OCI-LY1 (cell line): ENCODE measurements around the gene CCL11.

Experiments used
- H2AFZ ChIP-seq: fragments of 200-600 bp; sonication (generic), shearing (Covaris generic); 2 replicates; pipeline ENCODE4 v1.6.0; 2014; ENCODE audit warnings: antibody characterized with exemption, mild to moderate bottlenecking, low read length
- H3F3A ChIP-seq: fragments of 200-600 bp; sonication (generic), shearing (Covaris generic); 2 replicates; pipeline ENCODE4 v1.6.0; 2014; ENCODE audit warnings: mild to moderate bottlenecking, antibody characterized with exemption, low read length, moderate library complexity; ENCODE audit not compliant: insufficient read depth
- H3K27ac ChIP-seq: fragments of 200-600 bp; sonication (generic); 2 replicates; pipeline ENCODE4 v1.5.1; 2014; ENCODE audit warnings: low read length, mixed run types, mild to moderate bottlenecking, low read depth; ENCODE audit not compliant: poor library complexity, severe bottlenecking
- H3K27me3 ChIP-seq: fragments of 200-600 bp; sonication (generic); 2 replicates; pipeline ENCODE4 v1.6.0; 2014; ENCODE audit warnings: antibody characterized with exemption, mild to moderate bottlenecking, low read length, moderate library complexity; ENCODE audit not compliant: insufficient read depth
- H3K36me3 ChIP-seq: fragments of 200-600 bp; sonication (generic); 2 replicates; pipeline ENCODE4 v1.6.1; 2014; ENCODE audit warnings: mild to moderate bottlenecking, antibody characterized with exemption, low read length, moderate library complexity, mixed read lengths; ENCODE audit not compliant: insufficient read depth
- H3K4me1 ChIP-seq: fragments of 200-600 bp; sonication (generic); 2 replicates; pipeline ENCODE4 v1.5.1; 2014; ENCODE audit warnings: mild to moderate bottlenecking, low read length, moderate library complexity; ENCODE audit not compliant: insufficient read depth, severe bottlenecking
- H3K4me2 ChIP-seq: fragments of 200-600 bp; sonication (generic), shearing (Covaris generic); 2 replicates; pipeline ENCODE4 v1.6.1; 2014; ENCODE audit warnings: low read length
- H3K4me3 ChIP-seq: fragments of 200-600 bp; sonication (generic); 2 replicates; pipeline ENCODE4 v1.5.1; 2014; ENCODE audit warnings: low read length, low read depth, mild to moderate bottlenecking, mixed read lengths; ENCODE audit not compliant: poor library complexity, severe bottlenecking
- H3K79me2 ChIP-seq: fragments of 200-600 bp; shearing (Covaris generic); 2 replicates; pipeline ENCODE4 v1.6.1; 2016; ENCODE audit warnings: mixed run types, low read length, mixed read lengths; ENCODE audit not compliant: insufficient read depth
- H3K9ac ChIP-seq: fragments of 200-600 bp; sonication (generic), shearing (Covaris generic); 2 replicates; pipeline ENCODE4 v1.6.1; 2014; ENCODE audit warnings: mild to moderate bottlenecking, low read length, mixed read lengths
- H3K9me2 ChIP-seq: fragments of 200-600 bp; sonication (generic), shearing (Covaris generic); 2 replicates; pipeline ENCODE4 v1.6.1; 2014; ENCODE audit warnings: low read depth, mild to moderate bottlenecking, low read length, mixed read lengths
- H3K9me3 ChIP-seq: fragments of 200-600 bp; shearing (Covaris generic); 2 replicates; pipeline ENCODE4 v1.6.1; 2014; ENCODE audit warnings: low read length, mixed read lengths
- H4K20me1 ChIP-seq: fragments of 200-600 bp; sonication (generic), shearing (Covaris generic); 2 replicates; pipeline ENCODE4 v1.6.0; 2016; ENCODE audit warnings: mild to moderate bottlenecking, low read length; ENCODE audit not compliant: insufficient read depth
- EZH2 ChIP-seq: fragments of 200-600 bp; sonication (generic), shearing (Covaris generic); IDR thresholded peaks from 2 replicates; pipeline ENCODE4 v1.8.0; 2017; ENCODE audit warnings: borderline replicate concordance, mixed run types, mild to moderate bottlenecking, antibody characterized with exemption, low read length, moderate library complexity, mixed read lengths
- TF ChIP-seq, protein P1 (sequence below): fragments of 200-600 bp; sonication (generic), shearing (Covaris generic); IDR thresholded peaks from 2 replicates; pipeline ENCODE4 v1.5.1; 2017; ENCODE audit warnings: mild to moderate bottlenecking, antibody characterized with exemption, low read length, moderate library complexity, mixed read lengths

The CCL11 gene

GRCh38 chr17:34285286-34285792, at the start of gene CCL11:
CCL11 (plus strand) TSS chr17:34285742; CDS start chr17:34285809, 67 bp downstream.
- Histone ChIP-seq H3K9me2 (no peaks in the 10 kb centered on the region), H3K79me2 (no peaks in the 10 kb centered on the region), H3K27ac (no peak within 1 kb of the TSS), H4K20me1 (no peaks in the 10 kb centered on the region), H3K27me3 (no peaks in the 10 kb centered on the region), H3K9ac (no peak within 1 kb of the TSS), H3K9me3 (no peaks in the 10 kb centered on the region), H3K4me3 (no peak within 1 kb of the TSS), H3K4me1 (no peaks in the 10 kb centered on the region), H3F3A (no peaks in the 10 kb centered on the region), H3K4me2 (no peak within 1 kb of the TSS), H3K36me3 (no peaks in the 10 kb centered on the region), H2AFZ (no peak within 1 kb of the TSS)
- TF ChIP-seq, protein P1, sequence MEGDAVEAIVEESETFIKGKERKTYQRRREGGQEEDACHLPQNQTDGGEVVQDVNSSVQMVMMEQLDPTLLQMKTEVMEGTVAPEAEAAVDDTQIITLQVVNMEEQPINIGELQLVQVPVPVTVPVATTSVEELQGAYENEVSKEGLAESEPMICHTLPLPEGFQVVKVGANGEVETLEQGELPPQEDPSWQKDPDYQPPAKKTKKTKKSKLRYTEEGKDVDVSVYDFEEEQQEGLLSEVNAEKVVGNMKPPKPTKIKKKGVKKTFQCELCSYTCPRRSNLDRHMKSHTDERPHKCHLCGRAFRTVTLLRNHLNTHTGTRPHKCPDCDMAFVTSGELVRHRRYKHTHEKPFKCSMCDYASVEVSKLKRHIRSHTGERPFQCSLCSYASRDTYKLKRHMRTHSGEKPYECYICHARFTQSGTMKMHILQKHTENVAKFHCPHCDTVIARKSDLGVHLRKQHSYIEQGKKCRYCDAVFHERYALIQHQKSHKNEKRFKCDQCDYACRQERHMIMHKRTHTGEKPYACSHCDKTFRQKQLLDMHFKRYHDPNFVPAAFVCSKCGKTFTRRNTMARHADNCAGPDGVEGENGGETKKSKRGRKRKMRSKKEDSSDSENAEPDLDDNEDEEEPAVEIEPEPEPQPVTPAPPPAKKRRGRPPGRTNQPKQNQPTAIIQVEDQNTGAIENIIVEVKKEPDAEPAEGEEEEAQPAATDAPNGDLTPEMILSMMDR = no peak
- TF ChIP-seq EZH2 = no peak

DNA sequence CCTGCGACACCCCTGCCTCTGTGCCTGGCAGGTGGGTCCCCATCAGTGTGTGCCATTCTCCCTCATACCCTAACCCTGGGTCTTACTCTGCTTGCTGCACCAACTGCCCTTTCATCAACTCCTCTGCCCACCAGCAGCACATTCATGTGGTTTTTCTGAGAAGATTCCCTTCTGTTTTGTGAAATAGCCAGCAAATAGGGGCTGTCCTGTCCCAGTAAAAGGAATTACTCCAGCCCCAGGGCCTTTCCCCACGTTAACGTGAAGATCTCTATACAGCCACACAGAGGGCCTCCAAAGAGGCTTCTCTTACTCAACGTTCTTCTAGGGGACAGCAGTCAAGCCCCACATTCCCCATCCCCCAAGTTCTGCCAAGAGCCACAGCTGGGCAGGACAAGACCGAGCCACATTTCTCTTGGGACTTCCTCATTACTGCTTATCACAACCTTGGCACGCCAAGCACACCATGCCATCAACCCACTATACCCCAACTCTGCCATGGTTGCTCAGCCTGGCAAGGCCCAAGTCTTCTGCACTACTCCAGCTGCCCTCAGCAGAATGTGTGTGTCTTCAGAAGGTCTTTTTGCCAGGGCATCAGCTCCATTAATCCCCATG, 49.2 kb upstream of the CCL11 start:
- TF ChIP-seq, protein P1 = no peak
- Histone ChIP-seq H3K4me3 (no peak overlapping the region), H4K20me1 (no peaks in the 10 kb centered on the region), H3K27ac (no peak overlapping the region), H3F3A (no peaks in the 10 kb centered on the region), H3K9me3 (no peaks in the 10 kb centered on the region), H3K9ac (no peak overlapping the region), H3K36me3 (no peaks in the 10 kb centered on the region), H3K4me1 (no peaks in the 10 kb centered on the region), H3K9me2 (no peaks in the 10 kb centered on the region), H3K79me2 (no peaks in the 10 kb centered on the region), H3K27me3 (no peaks in the 10 kb centered on the region), H3K4me2 (no peak overlapping the region), H2AFZ (no peak overlapping the region)

GRCh38 chr17:34237458-34237857, 48.1 kb upstream of the CCL11 start:
- Histone ChIP-seq H3K4me3 (no peak overlapping the region), H3K9me3 (no peaks in the 10 kb centered on the region), H3K9ac (no peak overlapping the region), H3F3A (no peaks in the 10 kb centered on the region), H3K36me3 (no peaks in the 10 kb centered on the region), H3K27me3 (no peaks in the 10 kb centered on the region), H4K20me1 (no peaks in the 10 kb centered on the region), H3K27ac (no peak overlapping the region), H3K4me1 (no peaks in the 10 kb centered on the region), H3K79me2 (no peaks in the 10 kb centered on the region), H2AFZ (no peak overlapping the region), H3K4me2 (no peak overlapping the region), H3K9me2 (no peaks in the 10 kb centered on the region)
- no peak for TF ChIP-seq EZH2
- TF ChIP-seq, protein P1 = no peak
